ENCODE data around the gene ATP6V1G2.

The ATP6V1G2 gene

GRCh38 chr6:31533455-31533841 lies 13.0 kb downstream of the ATP6V1G2 start:
- Mint-ChIP-seq H3K9me3 (no peaks in the 10 kb centered on the region), H3K27me3 (no peaks in the 10 kb centered on the region), H3K27ac (peak overlapping the region; percentile 9), H3K4me1 (peaks cover 18 to 57% of the 10 kb centered on the region in 2 donors), H3K4me3 (no peak overlapping the region), H3K36me3 (peaks cover 51 to 70% of the 10 kb centered on the region in 2 donors)
- DNase-seq (no peak), ATAC-seq (replicated peaks) (no peak)

GRCh38 chr6:31532644-31533454 lies 13.6 kb downstream of the ATP6V1G2 start:
- DNase-seq (no peak), ATAC-seq (replicated peaks) (no peak)
- H3K27ac Mint-ChIP-seq, result peak overlapping the region; percentile 9
- no peak overlapping the region for H3K4me3 Mint-ChIP-seq
- no peaks in the 10 kb centered on the region for H3K9me3 Mint-ChIP-seq
- H3K27me3 Mint-ChIP-seq, result no peaks in the 10 kb centered on the region
- H3K4me1 Mint-ChIP-seq, result peaks cover 16 to 54% of the 10 kb centered on the region in 2 donors
- H3K36me3 Mint-ChIP-seq, result peaks cover 48 to 70% of the 10 kb centered on the region in 2 donors

DNA sequence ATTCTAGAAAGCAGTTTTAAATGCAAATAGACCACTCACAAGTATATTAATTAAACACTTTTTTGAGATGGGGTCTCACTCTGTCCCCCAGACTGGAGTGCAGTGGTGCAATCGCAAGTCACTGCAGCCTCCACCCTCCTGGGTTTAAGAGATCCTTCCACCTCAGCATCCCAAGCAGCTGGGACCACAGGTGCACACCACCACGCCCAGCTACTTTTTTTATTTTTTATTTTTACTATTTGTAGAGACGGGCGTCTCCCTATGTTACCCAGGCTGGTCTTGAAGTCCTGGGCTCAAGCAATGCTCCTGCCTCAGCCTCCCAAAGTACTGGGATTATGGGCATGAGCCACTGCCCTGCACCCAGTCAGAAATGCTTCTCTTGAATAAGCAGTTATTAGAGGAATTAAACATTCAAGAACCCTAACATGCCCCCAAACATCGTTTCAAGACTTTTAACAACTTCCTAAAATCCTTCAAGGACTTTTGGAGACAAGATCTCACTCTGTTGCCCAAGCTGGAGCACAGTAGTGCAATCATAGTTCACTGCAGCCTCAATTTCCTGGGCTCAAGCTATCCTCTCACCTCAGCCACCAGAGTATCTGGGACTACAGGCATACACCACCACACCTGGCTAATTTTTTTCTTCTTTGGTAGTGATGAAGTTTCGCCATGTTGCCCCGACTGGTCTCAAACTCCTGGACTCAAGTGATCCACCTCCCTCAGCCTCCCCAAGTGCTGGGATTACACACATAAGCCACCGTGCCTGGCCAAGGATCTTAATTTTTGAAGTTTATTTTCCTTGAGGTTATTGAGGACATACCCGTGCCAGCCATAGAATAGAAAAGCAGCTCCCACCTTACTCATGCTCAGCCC lies 14.4 kb downstream of the ATP6V1G2 start:
- Mint-ChIP-seq H3K36me3 (peaks cover 44 to 66% of the 10 kb centered on the region in 2 donors), H3K4me3 (no peak overlapping the region), H3K4me1 (peaks cover 13 to 48% of the 10 kb centered on the region in 2 donors), H3K9me3 (no peaks in the 10 kb centered on the region), H3K27me3 (no peaks in the 10 kb centered on the region), H3K27ac (no peak overlapping the region)
- no peak for DNase-seq
- no peak for ATAC-seq (replicated peaks)

DNA sequence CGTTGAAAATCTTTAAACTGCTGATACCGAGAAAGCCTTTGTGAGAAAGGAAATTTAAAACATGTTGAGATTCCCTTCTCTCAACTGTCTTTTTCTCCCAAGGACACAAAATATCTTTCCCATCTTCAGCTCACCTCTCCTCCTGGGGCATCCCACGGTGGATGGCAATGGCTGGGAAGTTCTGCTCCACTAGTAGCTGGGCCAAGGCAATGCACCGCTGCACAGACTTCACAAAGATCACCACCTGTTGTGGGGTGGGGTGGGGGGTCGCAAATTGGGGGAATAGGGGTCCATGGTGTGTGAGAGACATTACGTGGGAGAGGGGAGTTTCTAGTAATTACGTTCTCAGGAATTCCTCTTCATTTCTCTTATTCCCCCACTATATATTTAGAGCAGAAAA lies 15.2 kb downstream of the ATP6V1G2 start:
- ATAC-seq (replicated peaks) (no peak), DNase-seq (no peak)
- no peaks in the 10 kb centered on the region for H3K9me3 Mint-ChIP-seq
- H3K27ac Mint-ChIP-seq, result no peak overlapping the region
- peaks cover 44 to 60% of the 10 kb centered on the region in 2 donors for H3K36me3 Mint-ChIP-seq
- no peaks in the 10 kb centered on the region for H3K27me3 Mint-ChIP-seq
- H3K4me1 Mint-ChIP-seq, result peaks cover 14 to 44% of the 10 kb centered on the region in 2 donors
- H3K4me3 Mint-ChIP-seq, result no peak overlapping the region

DNA sequence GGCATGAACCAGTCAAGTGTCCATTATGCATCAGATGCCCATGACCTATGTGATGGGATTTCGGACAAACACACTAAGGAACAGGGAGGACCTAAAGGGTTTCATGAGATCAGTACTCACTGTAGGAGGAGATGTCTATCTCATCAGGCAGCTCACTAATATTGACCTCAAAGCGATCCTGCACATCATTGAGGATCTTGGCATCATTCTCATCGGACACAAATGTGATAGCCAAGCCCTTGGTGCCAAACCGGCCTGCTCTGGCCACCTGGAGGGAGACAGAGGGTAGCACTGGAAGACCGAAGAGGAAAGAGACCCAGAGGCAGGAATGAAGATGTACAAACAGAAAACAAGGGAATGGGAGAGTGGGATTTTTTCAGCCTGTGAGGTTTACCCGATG lies 15.7 kb downstream of the ATP6V1G2 start:
- DNase-seq, result no peak
- ATAC-seq (replicated peaks), result no peak
- Mint-ChIP-seq H3K36me3 (peaks cover 41 to 55% of the 10 kb centered on the region in 2 donors), H3K4me3 (no peak overlapping the region), H3K9me3 (no peaks in the 10 kb centered on the region), H3K27ac (no peak overlapping the region), H3K4me1 (peaks cover 16 to 39% of the 10 kb centered on the region in 2 donors), H3K27me3 (no peaks in the 10 kb centered on the region)

DNA sequence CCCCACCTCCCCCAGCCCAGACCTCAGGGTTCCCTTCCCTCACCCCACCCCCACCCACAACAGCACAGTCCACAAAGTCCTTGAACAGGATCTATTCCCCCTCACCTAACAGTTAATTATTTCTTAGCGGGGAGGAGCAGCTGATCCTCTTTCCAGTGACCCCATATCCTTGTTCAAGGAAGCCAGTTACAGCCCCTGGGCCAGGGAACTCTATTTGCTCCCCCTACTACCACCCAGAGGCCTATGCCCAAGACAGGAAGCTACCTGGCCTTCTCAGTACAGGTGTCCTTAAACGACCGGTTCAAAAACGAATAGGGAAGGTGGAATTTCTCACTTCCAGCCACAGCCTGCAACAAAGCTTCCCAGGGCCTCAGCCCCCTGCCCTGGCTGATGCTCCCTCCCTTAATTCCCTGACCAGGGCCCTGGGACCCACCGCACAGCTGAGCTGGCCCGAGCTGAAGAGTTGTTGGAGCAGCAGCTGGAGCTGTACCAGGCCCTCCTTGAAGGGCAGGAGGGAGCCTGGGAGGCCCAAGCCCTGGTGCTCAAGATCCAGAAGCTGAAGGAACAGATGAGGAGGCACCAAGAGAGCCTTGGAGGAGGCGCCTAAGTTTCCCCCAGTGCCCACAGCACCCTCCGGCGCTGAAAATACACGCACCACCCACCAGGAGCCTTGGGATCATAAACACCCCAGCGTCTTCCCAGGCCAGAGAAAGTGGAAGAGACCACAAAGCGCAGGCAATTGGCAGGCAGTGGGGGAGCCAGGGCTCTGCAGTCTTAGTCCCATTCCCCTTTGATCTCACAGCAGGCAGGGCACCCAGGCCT lies 16.9 kb downstream of the ATP6V1G2 start:
- peaks cover 35 to 44% of the 10 kb centered on the region in 2 donors for H3K36me3 Mint-ChIP-seq
- peak; percentile 20 to 38 for ATAC-seq (replicated peaks)

GRCh38 chr6:31528821-31529328 lies 17.5 kb downstream of the ATP6V1G2 start, which contains the start of gene MCCD1:
TSS of gene MCCD1 (plus strand) at chr6:31528962. CDS start at chr6:31529015, 53 bp downstream.
- Mint-ChIP-seq H3K27me3 (no peaks in the 10 kb centered on the region), H3K4me1 (peaks cover 13 to 29% of the 10 kb centered on the region in 2 donors), H3K27ac (peak within 1 kb of the TSS; percentile 91), H3K4me3 (no peak within 1 kb of the TSS), H3K9me3 (no peaks in the 10 kb centered on the region), H3K36me3 (peaks cover 31 to 42% of the 10 kb centered on the region in 2 donors)
- ATAC-seq (replicated peaks) (peak; percentile 22 to 29), DNase-seq (no peak)

More for the DNA sequence above, 16.9 kb downstream of the ATP6V1G2 start:
- H3K27me3 Mint-ChIP-seq, result no peaks in the 10 kb centered on the region
- H3K4me1 Mint-ChIP-seq, result peaks cover 13 to 29% of the 10 kb centered on the region in 2 donors
- H3K9me3 Mint-ChIP-seq, result no peaks in the 10 kb centered on the region
- no peak overlapping the region for H3K4me3 Mint-ChIP-seq
- DNase-seq, result no peak
- H3K27ac Mint-ChIP-seq, result peak overlapping the region; percentile 91

DNA sequence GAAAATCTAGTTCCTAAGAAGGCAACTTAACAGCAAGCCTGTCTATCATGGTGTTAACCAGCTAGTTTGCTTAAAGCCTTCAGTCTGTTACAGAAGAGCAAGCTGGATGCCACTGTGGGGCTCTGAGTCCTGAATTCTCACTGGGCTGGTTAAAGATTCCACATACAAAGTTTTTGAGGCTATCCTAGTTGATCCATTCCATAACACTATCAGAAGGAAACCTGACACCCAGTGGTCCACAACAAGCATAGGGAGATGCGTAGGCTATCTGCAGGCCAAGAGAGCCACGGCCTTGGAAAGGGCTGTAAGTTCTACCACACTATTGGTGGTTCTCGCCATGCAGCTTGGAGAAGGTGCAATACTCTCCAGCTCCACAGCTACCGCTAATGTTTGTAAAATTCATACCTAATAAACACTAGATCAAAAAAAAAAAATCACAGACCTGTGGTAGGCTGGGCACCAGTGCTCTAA lies 18.1 kb downstream of the ATP6V1G2 start:
- ATAC-seq (replicated peaks) (peak; percentile 17 to 18), DNase-seq (no peak)
- H3K36me3 Mint-ChIP-seq, result peaks cover 27 to 38% of the 10 kb centered on the region in 2 donors
- H3K27me3 Mint-ChIP-seq, result no peaks in the 10 kb centered on the region
- peaks cover 13 to 25% of the 10 kb centered on the region in 2 donors for H3K4me1 Mint-ChIP-seq
- no peaks in the 10 kb centered on the region for H3K9me3 Mint-ChIP-seq
- peak overlapping the region; percentile 91 for H3K27ac Mint-ChIP-seq
- H3K4me3 Mint-ChIP-seq, result no peak overlapping the region

DNA sequence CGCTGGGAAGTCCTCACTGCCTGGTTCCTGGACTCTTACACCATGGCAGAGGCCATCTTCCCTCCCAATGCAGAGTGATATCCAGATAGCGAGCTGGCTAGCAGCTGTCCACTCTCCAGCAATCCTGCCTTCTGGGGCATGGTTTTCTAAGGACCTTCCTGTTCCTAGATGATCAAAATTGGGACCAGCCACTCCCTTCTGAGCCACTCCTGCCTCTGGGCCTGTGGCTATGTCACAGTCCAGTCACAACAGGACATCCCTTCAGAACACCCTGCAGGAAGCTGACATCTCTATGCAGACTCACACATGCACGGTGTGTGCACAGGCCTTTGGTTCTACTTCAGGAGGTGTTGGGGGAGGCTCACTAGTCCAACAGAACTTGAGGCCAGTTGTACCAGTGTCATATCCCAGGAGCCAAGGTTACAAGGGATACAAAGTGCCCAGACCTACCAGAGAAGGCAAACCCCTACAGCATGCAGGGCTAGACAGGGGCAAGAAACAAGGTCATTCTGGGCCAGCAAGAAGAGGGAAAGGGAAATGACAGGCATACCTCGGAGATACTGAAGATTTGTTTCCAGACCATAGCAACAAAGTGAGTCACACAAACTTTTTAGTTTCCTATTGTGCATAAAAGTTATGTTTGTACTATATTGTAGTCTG lies 20.3 kb downstream of the ATP6V1G2 start:
- DNase-seq, result no peak
- Mint-ChIP-seq H3K9me3 (no peaks in the 10 kb centered on the region), H3K27me3 (no peaks in the 10 kb centered on the region), H3K27ac (no peak overlapping the region), H3K4me1 (peaks cover 7 to 13% of the 10 kb centered on the region in 2 donors), H3K4me3 (no peak overlapping the region), H3K36me3 (peaks cover 22 to 26% of the 10 kb centered on the region in 2 donors)
- ATAC-seq (replicated peaks), result no peak

DNA sequence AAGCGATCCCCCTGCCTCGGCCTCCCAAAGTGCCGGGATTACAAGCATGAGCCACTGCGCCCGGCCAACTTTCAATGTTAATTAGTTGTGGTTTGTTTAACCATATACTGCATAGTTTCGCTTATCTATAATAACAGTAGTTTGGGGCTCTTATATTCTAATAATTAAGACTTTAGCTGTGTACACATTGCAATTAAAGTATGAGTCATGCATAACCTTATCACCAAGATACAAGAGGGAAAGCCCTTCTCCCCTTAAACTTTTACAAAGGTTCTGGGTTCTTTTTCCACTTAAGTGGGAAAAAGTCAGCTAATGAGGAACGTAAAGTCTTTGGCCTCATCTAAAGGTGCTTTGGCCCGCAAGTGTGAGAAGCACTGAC lies 20.9 kb downstream of the ATP6V1G2 start:
- no peak for DNase-seq
- no peak overlapping the region for H3K4me3 Mint-ChIP-seq

DNA sequence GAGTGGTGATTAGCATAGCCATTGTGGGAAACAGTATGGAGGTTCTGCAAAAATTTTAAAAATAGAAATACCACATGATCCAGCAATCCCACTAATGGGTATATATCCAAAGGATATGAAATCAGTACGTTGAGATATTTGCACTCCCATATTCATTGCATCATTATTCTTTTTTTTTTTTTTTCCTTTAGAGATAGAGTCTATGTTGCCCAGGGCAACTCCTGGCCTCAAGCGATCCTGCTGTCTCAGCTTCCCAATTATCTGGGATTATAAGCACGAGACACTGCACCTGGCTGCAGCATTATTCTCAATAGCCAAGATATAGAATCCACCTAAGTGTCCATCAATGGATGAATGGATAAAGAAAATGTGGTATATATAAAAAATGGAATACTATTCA lies 24.6 kb downstream of the ATP6V1G2 start:
- Mint-ChIP-seq H3K36me3 (no peaks in the 10 kb centered on the region), H3K27ac (no peak overlapping the region), H3K27me3 (no peaks in the 10 kb centered on the region), H3K4me1 (peaks cover 0 to 3% of the 10 kb centered on the region in 2 donors), H3K4me3 (no peak overlapping the region), H3K9me3 (no peaks in the 10 kb centered on the region)
- DNase-seq (no peak), ATAC-seq (replicated peaks) (no peak)

More for the DNA sequence above, 20.9 kb downstream of the ATP6V1G2 start:
- Mint-ChIP-seq H3K4me1 (peaks cover 7 to 10% of the 10 kb centered on the region in 2 donors), H3K36me3 (peaks cover 19 to 22% of the 10 kb centered on the region in 2 donors), H3K27me3 (no peaks in the 10 kb centered on the region), H3K9me3 (no peaks in the 10 kb centered on the region), H3K27ac (no peak overlapping the region)
- no peak for ATAC-seq (replicated peaks)

- ATAC-seq (replicated peaks) (no peak), DNase-seq (no peak)
- Mint-ChIP-seq H3K4me3 (no peak overlapping the region), H3K36me3 (peaks cover 19 to 21% of the 10 kb centered on the region in 2 donors), H3K27ac (no peak overlapping the region), H3K27me3 (no peaks in the 10 kb centered on the region), H3K9me3 (no peaks in the 10 kb centered on the region), H3K4me1 (no peaks in the 10 kb centered on the region)
Measured at GRCh38 chr6:31513456-31514165, 32.8 kb downstream of the ATP6V1G2 start.

DNA sequence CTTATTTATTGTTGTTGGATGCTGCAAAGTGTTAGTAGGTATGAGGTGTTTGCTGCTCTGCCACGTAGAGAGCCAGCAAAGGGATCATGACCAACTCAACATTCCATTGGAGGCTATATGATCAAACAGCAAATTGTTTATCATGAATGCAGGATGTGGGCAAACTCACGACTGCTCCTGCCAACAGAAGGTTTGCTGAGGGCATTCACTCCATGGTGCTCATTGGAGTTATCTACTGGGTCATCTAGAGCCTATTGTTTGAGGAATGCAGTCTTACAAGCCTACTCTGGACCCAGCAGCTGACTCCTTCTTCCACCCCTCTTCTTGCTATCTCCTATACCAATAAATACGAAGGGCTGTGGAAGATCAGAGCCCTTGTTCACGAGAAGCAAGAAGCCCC lies 36.4 kb downstream of the ATP6V1G2 start:
- Mint-ChIP-seq H3K27ac (no peak overlapping the region), H3K4me3 (no peak overlapping the region), H3K36me3 (peaks cover 31 to 42% of the 10 kb centered on the region in 2 donors), H3K4me1 (peaks cover 2 to 8% of the 10 kb centered on the region in 2 donors), H3K9me3 (no peaks in the 10 kb centered on the region), H3K27me3 (no peaks in the 10 kb centered on the region)
- ATAC-seq (replicated peaks) (no peak), DNase-seq (no peak)

Measured in stimulated activated naive B cell treated with anti-CD40 and anti-IgM and Interleukin-4, amounts not matched to agents 10 μg/mL and 1 μg/mL and 100 μg/mL, for 72 hours (primary cell).